GM12872 (cell line): Measurements from ENCODE around the gene ZMAT2.

ENCODE experiments used
- CTCF ChIP-seq: IDR thresholded peaks from 3 replicates; pipeline ENCODE4 v1.5.1; 2011; ENCODE audit warnings: low read depth, mild to moderate bottlenecking, low read length, moderate library complexity; ENCODE audit not compliant: insufficient read depth

The ZMAT2 gene, protein sequence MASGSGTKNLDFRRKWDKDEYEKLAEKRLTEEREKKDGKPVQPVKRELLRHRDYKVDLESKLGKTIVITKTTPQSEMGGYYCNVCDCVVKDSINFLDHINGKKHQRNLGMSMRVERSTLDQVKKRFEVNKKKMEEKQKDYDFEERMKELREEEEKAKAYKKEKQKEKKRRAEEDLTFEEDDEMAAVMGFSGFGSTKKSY

GRCh38 chr5:140700177-140701144, at the start of gene ZMAT2:
Gene ZMAT2 (plus strand): TSS chr5:140700447. CDS start chr5:140700461, 14 bp downstream.
- TF ChIP-seq CTCF = no peak

GRCh38 chr5:140658870-140659269, 41.4 kb upstream of the ZMAT2 start:
- TF ChIP-seq CTCF = no peak

- TF ChIP-seq CTCF = no peak
Observed at GRCh38 chr5:140664030-140664358, 36.3 kb upstream of the ZMAT2 start.

DNA sequence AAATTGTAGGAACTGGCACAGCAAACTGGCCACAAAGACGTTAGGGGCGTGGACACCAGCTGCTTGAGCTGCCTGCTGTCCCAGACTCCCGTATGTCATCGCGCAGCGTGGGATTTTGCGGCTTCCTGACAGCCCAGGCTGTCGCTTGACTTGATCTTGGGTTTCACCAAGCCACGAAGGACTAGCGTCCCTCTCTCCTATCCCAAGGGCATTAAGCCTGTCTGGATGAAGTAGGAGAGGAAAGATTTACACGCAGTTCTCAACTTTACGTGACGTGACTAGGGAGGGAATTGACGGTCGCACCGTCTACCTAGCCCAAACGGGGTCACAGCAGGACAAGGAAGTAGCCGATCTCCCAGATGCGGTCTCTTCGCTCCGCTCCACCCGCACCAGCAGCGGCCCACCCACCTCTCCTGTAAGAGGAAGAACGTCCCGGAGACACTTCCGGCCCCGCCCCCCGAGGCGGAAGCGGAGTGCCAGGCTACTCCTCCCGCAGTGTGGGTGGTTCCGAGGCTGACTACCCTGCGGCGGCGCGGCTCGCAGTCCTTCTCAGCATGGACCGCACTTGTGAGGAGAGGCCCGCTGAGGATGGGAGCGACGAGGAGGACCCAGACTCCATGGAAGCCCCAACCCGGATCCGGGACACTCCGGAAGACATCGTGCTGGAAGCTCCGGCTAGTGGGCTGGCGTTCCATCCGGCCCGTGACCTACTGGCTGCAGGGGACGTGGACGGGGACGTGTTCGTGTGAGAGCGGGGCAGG, 35.7 kb upstream of the ZMAT2 start, which contains the start of gene WDR55:
TSS of gene WDR55 (plus strand) at position 546 of the 761 bp plus-strand sequence. CDS start at position 555, 9 bp downstream.
- TF ChIP-seq CTCF = no peak

GRCh38 chr5:140671472-140672125, 28.6 kb upstream of the ZMAT2 start:
- no peak for TF ChIP-seq CTCF

- no peak for TF ChIP-seq CTCF
Observed at GRCh38 chr5:140672455-140673186, 27.6 kb upstream of the ZMAT2 start.
